H9 (cell line): ENCODE measurements around the gene SHC1. TPM values are rescaled to one million over a fixed set of nuclear protein-coding genes. Genes with fewer than 3 reads are reported as not detected.

Source experiments
- DNase-seq: peaks from one replicate; pipeline ENCODE4 v3.0.0-alpha.2; 2017
- H2AFZ ChIP-seq: one replicate; pipeline ENCODE4 v1.6.1; 2013; ENCODE audit warnings: mild to moderate bottlenecking, low read length, control low read depth, moderate library complexity
- H2AK5ac ChIP-seq: 2 replicates; pipeline ENCODE4 v1.6.1; 2013; ENCODE audit warnings: low read length, control low read depth, mixed read lengths; ENCODE audit not compliant: insufficient read length
- H2BK120ac ChIP-seq: one replicate; pipeline ENCODE4 v1.6.1; 2013; ENCODE audit warnings: low read depth, mild to moderate bottlenecking, low read length, control low read depth, inconsistent platforms; ENCODE audit not compliant: poor library complexity, severe bottlenecking
- H2BK12ac ChIP-seq: 2 replicates; pipeline ENCODE4 v1.6.1; 2013; ENCODE audit warnings: low read length, control low read depth, mixed read lengths, low read depth; ENCODE audit not compliant: insufficient read length
- H2BK15ac ChIP-seq: 2 replicates; pipeline ENCODE4 v1.6.1; 2013; ENCODE audit warnings: low read depth, low read length, control low read depth
- H2BK20ac ChIP-seq: one replicate; pipeline ENCODE4 v1.6.1; 2013; ENCODE audit warnings: low read depth, mild to moderate bottlenecking, low read length, control low read depth, inconsistent platforms; ENCODE audit not compliant: poor library complexity, severe bottlenecking
- H2BK5ac ChIP-seq: 2 replicates; pipeline ENCODE4 v1.6.1; 2013; ENCODE audit warnings: low read length, control low read depth, mixed read lengths; ENCODE audit not compliant: insufficient read length
- H3K14ac ChIP-seq: 2 replicates; pipeline ENCODE4 v1.6.1; 2013; ENCODE audit warnings: low read length, control low read depth; ENCODE audit not compliant: insufficient read depth
- H3K18ac ChIP-seq: 2 replicates; pipeline ENCODE4 v1.6.1; 2013; ENCODE audit warnings: low read depth, mild to moderate bottlenecking, mixed read lengths, low read length, control low read depth; ENCODE audit not compliant: insufficient read length
- H3K23ac ChIP-seq: 2 replicates; pipeline ENCODE4 v1.6.1; 2013; ENCODE audit warnings: low read length, control low read depth, mixed read lengths, low read depth; ENCODE audit not compliant: insufficient read length
- H3K23me2 ChIP-seq: 2 replicates; pipeline ENCODE4 v1.6.1; 2013; ENCODE audit warnings: low read depth, mild to moderate bottlenecking, mixed read lengths, low read length, control low read depth; ENCODE audit not compliant: insufficient read length, poor library complexity, severe bottlenecking
- H3K27ac ChIP-seq: 2 replicates; pipeline ENCODE4 v1.5.1; 2013; ENCODE audit warnings: low read length, control low read depth, mixed read lengths, low read depth; ENCODE audit not compliant: insufficient read length
- H3K27me3 ChIP-seq: 2 replicates; pipeline ENCODE4 v1.6.1; 2013; ENCODE audit warnings: low read length, control low read depth, inconsistent platforms; ENCODE audit not compliant: insufficient read depth
- H3K4ac ChIP-seq: 2 replicates; pipeline ENCODE4 v1.6.1; 2013; ENCODE audit warnings: low read depth, mild to moderate bottlenecking, control low read depth, inconsistent platforms, low read length, moderate library complexity
- H3K4me1 ChIP-seq: 2 replicates; pipeline ENCODE4 v1.6.1; 2013; ENCODE audit warnings: low read length, control low read depth, inconsistent platforms; ENCODE audit not compliant: insufficient read depth
- H3K4me2 ChIP-seq: 2 replicates; pipeline ENCODE4 v1.6.1; 2013; ENCODE audit warnings: low read length, control low read depth, mixed read lengths; ENCODE audit not compliant: insufficient read length, insufficient read depth
- H3K56ac ChIP-seq: 2 replicates; pipeline ENCODE4 v1.6.1; 2013; ENCODE audit warnings: low read depth, mild to moderate bottlenecking, mixed read lengths, low read length, control low read depth; ENCODE audit not compliant: insufficient read length
- H3K79me1 ChIP-seq: 2 replicates; pipeline ENCODE4 v1.6.1; 2013; ENCODE audit warnings: low read depth, mild to moderate bottlenecking, moderate library complexity, low read length, control low read depth, inconsistent platforms; ENCODE audit not compliant: insufficient read depth, poor library complexity, severe bottlenecking
- H3K79me2 ChIP-seq: 2 replicates; pipeline ENCODE4 v1.6.1; 2013; ENCODE audit warnings: low read length, control low read depth, inconsistent platforms; ENCODE audit not compliant: insufficient read depth
- H3K9ac ChIP-seq: 2 replicates; pipeline ENCODE4 v1.6.1; 2013; ENCODE audit warnings: low read length, control low read depth, mixed read lengths; ENCODE audit not compliant: insufficient read length; ENCODE audit errors: extremely low read depth
- H3K9me3 ChIP-seq: one replicate; pipeline ENCODE4 v1.6.1; 2013; ENCODE audit warnings: low read depth, low read length, inconsistent platforms; ENCODE audit not compliant: control insufficient read depth
- H3T11ph ChIP-seq: one replicate; pipeline ENCODE4 v1.6.1; 2013; ENCODE audit warnings: mild to moderate bottlenecking, low read length, control low read depth, inconsistent platforms
- H4K20me1 ChIP-seq: one replicate; pipeline ENCODE4 v1.6.1; 2013; ENCODE audit not compliant: control insufficient read depth, insufficient read length, insufficient read depth
- H4K5ac ChIP-seq: 2 replicates; pipeline ENCODE4 v1.6.1; 2013; ENCODE audit warnings: low read depth, mild to moderate bottlenecking, mixed read lengths, low read length, control low read depth; ENCODE audit not compliant: insufficient read length
- H4K8ac ChIP-seq: replicated peaks from 2 replicates; pipeline ENCODE4 v1.6.1; 2013; ENCODE audit warnings: low read length, control low read depth, mixed read lengths, low read depth; ENCODE audit not compliant: insufficient read length
- H4K91ac ChIP-seq: 2 replicates; pipeline ENCODE4 v1.6.1; 2013; ENCODE audit warnings: low read depth, mild to moderate bottlenecking, moderate library complexity, mixed read lengths, low read length, control low read depth; ENCODE audit not compliant: insufficient read length
- H3K27ac Mint-ChIP-seq, 3 experiments: 2 replicates in 2 of 3; 3 replicates in 1 of 3; pipeline ENCODE4 v1.8.0; 2020 to 2021; ENCODE audit warnings: mixed read lengths in 3 of 3, mild to moderate bottlenecking in 1 of 3, moderate library complexity in 1 of 3
- H3K27me3 Mint-ChIP-seq: 2 replicates; pipeline ENCODE4 v1.8.0; 2021; ENCODE audit warnings: low read depth, mild to moderate bottlenecking, moderate library complexity, mixed read lengths
- H3K36me3 Mint-ChIP-seq, 3 experiments: 2 replicates in 2 of 3; 3 replicates in 1 of 3; pipeline ENCODE4 v1.8.0; 2020 to 2021; ENCODE audit warnings: low read depth in 3 of 3, mixed read lengths in 3 of 3; ENCODE audit not compliant: insufficient read depth in 1 of 3
- H3K4me1 Mint-ChIP-seq, 2 experiments: 2 replicates each; pipeline ENCODE4 v1.8.0; 2020; ENCODE audit warnings: mixed read lengths in 2 of 2
- H3K4me3 Mint-ChIP-seq, 2 experiments: 2 replicates in 1 of 2; 3 replicates in 1 of 2; pipeline ENCODE4 v1.8.0; 2020 to 2021; ENCODE audit warnings: mild to moderate bottlenecking in 2 of 2, mixed read lengths in 2 of 2, moderate library complexity in 1 of 2
- H3K9me3 Mint-ChIP-seq, 2 experiments: 2 replicates in 1 of 2; 3 replicates in 1 of 2; pipeline ENCODE4 v1.8.0; 2020; ENCODE audit warnings: mild to moderate bottlenecking in 2 of 2, mixed read lengths in 2 of 2, moderate library complexity in 1 of 2
- WGBS: extraction: QIAGEN DNeasy Blood & Tissue Kit; methylation state at CpG from one replicate; pipeline ENCODE4 v1.1.7; 2013; ENCODE audit warnings: missing lambda C conversion rate, low lambda C conversion rate, mixed read lengths; ENCODE audit not compliant: insufficient read length; ENCODE audit errors: extremely low coverage; 5-methylcytosine and 5-hydroxymethylcytosine counted together
- total RNA-seq: library from RNA; stranded (reverse); gene quantifications from 2 replicates; pipeline ENCODE4 v1.2.1, GENCODE V29; 2021
- TF ChIP-seq, protein P1 (sequence below): fragments of 200-600 bp; sonication (generic); conservative IDR thresholded peaks from 3 replicates; pipeline ENCODE4 v1.8.0; 2021; ENCODE audit warnings: antibody characterized with exemption, mild to moderate bottlenecking

The SHC1 gene
- total RNA-seq, 1 experiment from 2014 or later = 168 TPM

DNA sequence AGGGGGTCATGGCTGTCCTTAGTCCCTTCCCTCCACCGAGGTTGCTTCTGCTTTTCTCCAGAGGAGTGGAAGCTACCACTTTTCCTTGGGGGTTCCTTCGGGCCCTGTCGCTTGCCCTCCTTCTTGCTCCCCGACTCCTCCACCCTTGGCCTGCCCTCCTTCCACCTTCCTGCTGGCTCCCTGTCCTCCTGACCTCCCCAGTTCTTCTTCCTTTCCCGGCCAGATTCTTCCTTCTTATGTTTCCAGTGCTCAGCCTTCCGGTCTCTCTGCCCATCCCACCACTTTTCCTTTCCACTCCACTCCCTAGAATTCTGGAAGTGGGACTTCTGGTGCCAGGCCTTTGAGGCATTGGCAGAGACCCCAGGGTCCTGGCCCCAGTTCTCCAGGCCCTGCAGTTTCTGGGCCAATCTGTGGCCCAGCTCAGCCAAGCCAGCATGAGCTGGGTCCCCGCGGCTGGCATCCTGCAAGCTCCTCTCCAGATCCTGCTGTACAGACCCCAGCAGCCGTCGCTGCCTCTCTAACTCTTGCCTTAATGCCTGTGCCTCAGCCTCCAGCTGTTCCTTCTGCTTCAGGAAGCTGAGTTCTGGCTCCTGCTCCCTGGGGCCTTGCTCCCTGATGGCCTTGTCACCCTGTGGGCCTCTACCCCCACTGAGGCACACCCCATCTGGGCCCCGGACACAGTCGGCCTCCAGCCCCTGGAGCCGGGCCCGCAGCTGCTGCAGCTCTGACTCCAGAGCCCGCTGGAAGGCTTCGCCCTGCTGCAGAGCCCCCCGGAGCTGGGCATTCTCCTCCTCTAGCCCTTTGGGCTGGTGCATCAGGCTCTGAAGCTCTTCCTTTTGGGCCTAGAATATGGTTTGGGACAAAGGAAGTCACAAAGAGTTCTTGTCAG is 24.3 kb downstream of the SHC1 start:
- Histone ChIP-seq H4K8ac (no peak overlapping the region), H3K4me2 (no peak overlapping the region), H2BK20ac (no peak overlapping the region), H3T11ph (no peak overlapping the region), H3K14ac (no peak overlapping the region), H3K79me1 (no peaks in the 10 kb centered on the region), H4K20me1 (no peaks in the 10 kb centered on the region), H2AFZ (no peak overlapping the region), H3K23me2 (no peaks in the 10 kb centered on the region), H2BK15ac (no peak overlapping the region), H3K27ac (no peak overlapping the region), H3K9me3 (no peaks in the 10 kb centered on the region), H3K4me1 (peaks cover 3% of the 10 kb centered on the region; the same call in 1 of the 2 replicates), H2BK120ac (no peak overlapping the region), H3K9ac (no peak overlapping the region), H2BK12ac (no peak overlapping the region), H4K5ac (no peak overlapping the region), H2AK5ac (no peak overlapping the region), H3K4ac (no peak overlapping the region), H3K18ac (no peak overlapping the region), H4K91ac (no peak overlapping the region), H3K56ac (no peak overlapping the region), H2BK5ac (no peak overlapping the region), H3K27me3 (no peaks in the 10 kb centered on the region), H3K23ac (no peak overlapping the region), H3K79me2 (no peaks in the 10 kb centered on the region)
- TF ChIP-seq, protein P1, sequence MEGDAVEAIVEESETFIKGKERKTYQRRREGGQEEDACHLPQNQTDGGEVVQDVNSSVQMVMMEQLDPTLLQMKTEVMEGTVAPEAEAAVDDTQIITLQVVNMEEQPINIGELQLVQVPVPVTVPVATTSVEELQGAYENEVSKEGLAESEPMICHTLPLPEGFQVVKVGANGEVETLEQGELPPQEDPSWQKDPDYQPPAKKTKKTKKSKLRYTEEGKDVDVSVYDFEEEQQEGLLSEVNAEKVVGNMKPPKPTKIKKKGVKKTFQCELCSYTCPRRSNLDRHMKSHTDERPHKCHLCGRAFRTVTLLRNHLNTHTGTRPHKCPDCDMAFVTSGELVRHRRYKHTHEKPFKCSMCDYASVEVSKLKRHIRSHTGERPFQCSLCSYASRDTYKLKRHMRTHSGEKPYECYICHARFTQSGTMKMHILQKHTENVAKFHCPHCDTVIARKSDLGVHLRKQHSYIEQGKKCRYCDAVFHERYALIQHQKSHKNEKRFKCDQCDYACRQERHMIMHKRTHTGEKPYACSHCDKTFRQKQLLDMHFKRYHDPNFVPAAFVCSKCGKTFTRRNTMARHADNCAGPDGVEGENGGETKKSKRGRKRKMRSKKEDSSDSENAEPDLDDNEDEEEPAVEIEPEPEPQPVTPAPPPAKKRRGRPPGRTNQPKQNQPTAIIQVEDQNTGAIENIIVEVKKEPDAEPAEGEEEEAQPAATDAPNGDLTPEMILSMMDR = no peak
- Mint-ChIP-seq H3K27ac (0 out of 7 replicates have a peak overlapping the region, but pooled peaks of 1 of the 3 experiments have one; percentile 36), H3K4me3 (no peak overlapping the region; a peak in 1 of 5 replicates), H3K4me1 (peaks cover 9% of the 10 kb centered on the region in 2 experiments), H3K36me3 (peaks cover 0 to 15% (median 10%) of the 10 kb centered on the region in 3 experiments; a peak in 6 of 7 replicates), H3K27me3 (no peaks in the 10 kb centered on the region), H3K9me3 (no peaks in the 10 kb centered on the region)
- DNase-seq = no peak
- WGBS = no CpG with 5 or more reads among the region's 17 CpGs
